GM23248 (cell line): ENCODE results near the gene MYRFL. TPM values are rescaled to one million over a fixed set of nuclear protein-coding genes. Genes with fewer than 3 reads are reported as not detected.

Experiments used
- DNase-seq: peaks from one replicate; pipeline ENCODE4 v3.0.0-alpha.2; 2015
- H2AFZ ChIP-seq: fragments of 200-600 bp; sonication (generic); 2 replicates; pipeline ENCODE4 v1.6.1; 2016; ENCODE audit warnings: antibody characterized with exemption
- H3F3A ChIP-seq: fragments of 200-600 bp; sonication (generic); 2 replicates; pipeline ENCODE4 v1.6.1; 2016; ENCODE audit warnings: mild to moderate bottlenecking, antibody characterized with exemption, mixed run types; ENCODE audit not compliant: insufficient read depth
- H3K27ac ChIP-seq: fragments of 200-600 bp; sonication (generic); 2 replicates; pipeline ENCODE4 v1.5.1; 2016; ENCODE audit warnings: mild to moderate bottlenecking
- H3K27me3 ChIP-seq: fragments of 200-600 bp; sonication (generic); replicated peaks from 2 replicates; pipeline ENCODE4 v1.6.1; 2016; ENCODE audit warnings: mild to moderate bottlenecking; ENCODE audit not compliant: insufficient read depth
- H3K36me3 ChIP-seq: fragments of 200-600 bp; sonication (generic); 2 replicates; pipeline ENCODE4 v1.6.1; 2016; ENCODE audit warnings: low read depth, mild to moderate bottlenecking
- H3K4me1 ChIP-seq: fragments of 200-600 bp; sonication (generic); 2 replicates; pipeline ENCODE4 v1.6.1; 2016; ENCODE audit warnings: mild to moderate bottlenecking; ENCODE audit not compliant: insufficient read depth
- H3K4me2 ChIP-seq: fragments of 200-600 bp; sonication (generic); one replicate; pipeline ENCODE4 v1.6.1; 2016; ENCODE audit warnings: mild to moderate bottlenecking; ENCODE audit not compliant: unreplicated experiment
- H3K4me3 ChIP-seq: fragments of 200-600 bp; sonication (generic); 2 replicates; pipeline ENCODE4 v1.5.1; 2016; ENCODE audit warnings: mild to moderate bottlenecking
- H3K79me2 ChIP-seq: fragments of 200-600 bp; sonication (generic); 2 replicates; pipeline ENCODE4 v1.6.1; 2016; ENCODE audit warnings: mild to moderate bottlenecking; ENCODE audit not compliant: insufficient read depth
- H3K9ac ChIP-seq: fragments of 200-600 bp; sonication (generic); 2 replicates; pipeline ENCODE4 v1.6.1; 2016; ENCODE audit warnings: mild to moderate bottlenecking
- H3K9me2 ChIP-seq: fragments of 200-600 bp; sonication (generic); 2 replicates; pipeline ENCODE4 v1.6.1; 2016; ENCODE audit warnings: mixed run types, mild to moderate bottlenecking, moderate library complexity; ENCODE audit not compliant: insufficient read depth
- H3K9me3 ChIP-seq: fragments of 200-600 bp; sonication (generic); one replicate; pipeline ENCODE4 v1.6.1; 2017; ENCODE audit warnings: low read depth
- H4K20me1 ChIP-seq: fragments of 200-600 bp; sonication (generic); 2 replicates; pipeline ENCODE4 v1.6.0; 2016; ENCODE audit not compliant: insufficient read depth
- EZH2 ChIP-seq: fragments of 200-600 bp; sonication (generic); IDR thresholded peaks from 2 replicates; pipeline ENCODE4 v1.6.1; 2018; ENCODE audit warnings: antibody characterized with exemption, mild to moderate bottlenecking; ENCODE audit not compliant: insufficient read depth, poor library complexity, severe bottlenecking
- EZH2phosphoT487 ChIP-seq: fragments of 200-600 bp; sonication (generic); IDR thresholded peaks from 2 replicates; pipeline ENCODE4 v1.6.1; 2018; ENCODE audit warnings: antibody characterized with exemption, moderate library complexity, mild to moderate bottlenecking, low read depth; ENCODE audit not compliant: insufficient read depth
- WGBS, 2 experiments: methylation state at CpG; one replicate each; pipeline ENCODE4 v1.1.6; 2015 to 2017; ENCODE audit warnings: low lambda C conversion rate in 2 of 2, low coverage in 1 of 2; ENCODE audit errors: missing lambda C conversion rate in 2 of 2; 5-methylcytosine and 5-hydroxymethylcytosine counted together
- in situ Hi-C: fragments of 300-500 bp; cut with MboI; formaldehyde crosslinking; loops from 2 replicates; pipeline ENCODE4 v1.15.0; 2020
- polyA plus RNA-seq: library from polyadenylated mRNA; unstranded; fragments of >200 nt; fragmentation: Nextera tagmentation; extraction: Ambion mirVana; gene quantifications from 2 replicates; pipeline ENCODE4 v1.2.1, GENCODE V29; 2016
- total RNA-seq: library from RNA; depleted of rRNA; stranded (reverse); fragments of >200 nt; shearing (Covaris generic); gene quantifications from 2 replicates; pipeline ENCODE4 v1.2.3, GENCODE V29; 2014

Gene MYRFL
- total and polyA plus RNA-seq, 2 experiments from 2014 or later, result not detected

- Histone ChIP-seq H3F3A (peaks cover 20% of the 10 kb centered on the region), H3K4me2 (no peak overlapping the region), H3K27ac (peak overlapping the region; percentile 58), H3K4me1 (peaks cover 13% of the 10 kb centered on the region), H3K4me3 (no peak overlapping the region), H3K9ac (no peak overlapping the region), H3K36me3 (no peaks in the 10 kb centered on the region), H3K9me2 (0 out of 2 replicates have a peak, but pooled peaks cover 3% of the 10 kb centered on the region), H2AFZ (no peak overlapping the region), H4K20me1 (no peaks in the 10 kb centered on the region), H3K27me3 (no peaks in the 10 kb centered on the region), H3K79me2 (no peaks in the 10 kb centered on the region), H3K9me3 (no peaks in the 10 kb centered on the region)
- TF ChIP-seq EZH2phosphoT487 (no peak), EZH2 (no peak)
- 29 to 41% methylated on average over 3 of the region's 3 CpGs for WGBS, 2 experiments
- in situ Hi-C loops, result no loop called here
- peak; percentile 63 for DNase-seq
Observed at GRCh38 chr12:69966839-69967238, 141.8 kb downstream of the MYRFL start.

- 72 to 82% methylated on average over 3 of the region's 3 CpGs for WGBS, 2 experiments
- H3K9me3 ChIP-seq, result no peaks in the 10 kb centered on the region
- TF ChIP-seq EZH2phosphoT487, result no peak
- H3K27me3 ChIP-seq, result peaks cover 3% of the 10 kb centered on the region; the same call in 1 of the 2 replicates
- no peak overlapping the region for H3K27ac ChIP-seq
- H3F3A ChIP-seq, result peaks cover 20% of the 10 kb centered on the region
- no peak overlapping the region for H3K4me3 ChIP-seq
- no peak overlapping the region for H3K4me2 ChIP-seq
- no peaks in the 10 kb centered on the region for H4K20me1 ChIP-seq
- no peak for DNase-seq
- H3K36me3 ChIP-seq, result no peaks in the 10 kb centered on the region
- peaks cover 13% of the 10 kb centered on the region for H3K4me1 ChIP-seq
- no peak overlapping the region for H3K9ac ChIP-seq
- no peaks in the 10 kb centered on the region for H3K79me2 ChIP-seq
- H3K9me2 ChIP-seq, result 0 out of 2 replicates have a peak, but pooled peaks cover 3% of the 10 kb centered on the region
- H2AFZ ChIP-seq, result no peak overlapping the region
- in situ Hi-C loops, result no loop called here
Observed at GRCh38 chr12:69969011-69969410, 144.0 kb downstream of the MYRFL start.

GRCh38 chr12:69972136-69972535, 147.1 kb downstream of the MYRFL start:
- no peak overlapping the region for H2AFZ ChIP-seq
- in situ Hi-C loops, result no loop called here
- no peak overlapping the region for H3K27ac ChIP-seq

GRCh38 chr12:69978020-69978419, 153.0 kb downstream of the MYRFL start:
- H3K9ac ChIP-seq, result no peak overlapping the region
- no peak overlapping the region for H3K27ac ChIP-seq
- H3K79me2 ChIP-seq, result no peaks in the 10 kb centered on the region
- WGBS, 2 experiments, result 56 to 58% methylated on average over 6 of the region's 6 CpGs
- no peaks in the 10 kb centered on the region for H4K20me1 ChIP-seq
- no peak overlapping the region for H3K4me2 ChIP-seq
- no peaks in the 10 kb centered on the region for H3K9me2 ChIP-seq
- TF ChIP-seq EZH2 (no peak), EZH2phosphoT487 (no peak)
- no peak overlapping the region for H2AFZ ChIP-seq
- no peaks in the 10 kb centered on the region for H3K9me3 ChIP-seq
- H3K27me3 ChIP-seq, result 0 out of 2 replicates have a peak, but pooled peaks cover 3% of the 10 kb centered on the region
- DNase-seq, result no peak
- peaks cover 6% of the 10 kb centered on the region; the same call in 1 of the 2 replicates for H3K4me1 ChIP-seq
- no peaks in the 10 kb centered on the region for H3K36me3 ChIP-seq
- no peaks in the 10 kb centered on the region for H3F3A ChIP-seq
- in situ Hi-C loops, result no loop called here
- H3K4me3 ChIP-seq, result no peak overlapping the region

More at GRCh38 chr12:69972136-69972535, 147.1 kb downstream of the MYRFL start:
- no peak overlapping the region for H3K4me2 ChIP-seq
- H3K4me3 ChIP-seq, result no peak overlapping the region
- H3K79me2 ChIP-seq, result no peaks in the 10 kb centered on the region
- DNase-seq, result no peak
- H3K36me3 ChIP-seq, result no peaks in the 10 kb centered on the region
- peaks cover 3% of the 10 kb centered on the region; the same call in 1 of the 2 replicates for H3K27me3 ChIP-seq
- no peak for TF ChIP-seq EZH2
- TF ChIP-seq EZH2phosphoT487, result no peak
- H3K9ac ChIP-seq, result no peak overlapping the region
- H3K9me2 ChIP-seq, result 0 out of 2 replicates have a peak, but pooled peaks cover 2% of the 10 kb centered on the region
- H3K4me1 ChIP-seq, result no peaks in the 10 kb centered on the region
- peaks cover 3% of the 10 kb centered on the region; the same call in 1 of the 2 replicates for H3F3A ChIP-seq
- 53 to 64% methylated on average over 7 of the region's 7 CpGs for WGBS, 2 experiments
- no peaks in the 10 kb centered on the region for H4K20me1 ChIP-seq
- H3K9me3 ChIP-seq, result no peaks in the 10 kb centered on the region
